GM12874 (cell line): ENCODE results near the gene HOXD1.

Experiments used
- CTCF ChIP-seq: IDR thresholded peaks from 2 replicates; pipeline ENCODE4 v1.5.1; 2011; ENCODE audit warnings: low read depth, mild to moderate bottlenecking, control low read depth, low read length, moderate library complexity; ENCODE audit not compliant: insufficient read depth

HOXD1 gene

GRCh38 chr2:176227874-176228273, 39.4 kb downstream of the HOXD1 start:
- TF ChIP-seq CTCF = no peak

DNA sequence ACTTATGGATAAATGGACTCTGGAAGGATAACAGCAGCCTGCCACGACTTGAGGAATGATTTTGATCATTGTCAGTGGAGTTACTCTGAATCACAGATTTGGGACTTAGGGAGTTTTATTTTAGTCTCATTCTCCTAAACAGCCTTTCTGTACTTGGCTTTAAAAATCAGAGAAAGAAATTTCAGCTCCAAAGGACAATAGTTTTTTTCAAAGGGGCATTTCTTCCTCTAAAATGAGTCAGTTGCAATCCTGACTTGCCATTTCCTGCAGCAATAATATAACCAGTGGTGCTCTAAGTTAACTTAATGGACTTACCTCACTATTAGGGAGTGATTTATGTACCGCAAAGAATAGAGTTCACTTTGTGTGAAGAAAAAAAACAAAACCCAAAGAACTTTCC, 45.7 kb downstream of the HOXD1 start:
- no peak for TF ChIP-seq CTCF

GRCh38 chr2:176234940-176235339, 46.5 kb downstream of the HOXD1 start:
- TF ChIP-seq CTCF = no peak

GRCh38 chr2:176237456-176237855, 49.0 kb downstream of the HOXD1 start:
- no peak for TF ChIP-seq CTCF

GRCh38 chr2:176239031-176239430, 50.6 kb downstream of the HOXD1 start:
- TF ChIP-seq CTCF = no peak

GRCh38 chr2:176240301-176240700, 51.8 kb downstream of the HOXD1 start:
- TF ChIP-seq CTCF = no peak
